Ramos (cell line): Measurements from ENCODE around the gene ZNRF3.

Source experiments
- in situ Hi-C: fragments of 300-500 bp; cut with MboI; formaldehyde crosslinking; loops from one replicate; pipeline ENCODE4 v1.14.3; 2022; ENCODE audit warnings: low sequenced_read_pairs; ENCODE audit not compliant: unreplicated experiment

Gene ZNRF3

DNA sequence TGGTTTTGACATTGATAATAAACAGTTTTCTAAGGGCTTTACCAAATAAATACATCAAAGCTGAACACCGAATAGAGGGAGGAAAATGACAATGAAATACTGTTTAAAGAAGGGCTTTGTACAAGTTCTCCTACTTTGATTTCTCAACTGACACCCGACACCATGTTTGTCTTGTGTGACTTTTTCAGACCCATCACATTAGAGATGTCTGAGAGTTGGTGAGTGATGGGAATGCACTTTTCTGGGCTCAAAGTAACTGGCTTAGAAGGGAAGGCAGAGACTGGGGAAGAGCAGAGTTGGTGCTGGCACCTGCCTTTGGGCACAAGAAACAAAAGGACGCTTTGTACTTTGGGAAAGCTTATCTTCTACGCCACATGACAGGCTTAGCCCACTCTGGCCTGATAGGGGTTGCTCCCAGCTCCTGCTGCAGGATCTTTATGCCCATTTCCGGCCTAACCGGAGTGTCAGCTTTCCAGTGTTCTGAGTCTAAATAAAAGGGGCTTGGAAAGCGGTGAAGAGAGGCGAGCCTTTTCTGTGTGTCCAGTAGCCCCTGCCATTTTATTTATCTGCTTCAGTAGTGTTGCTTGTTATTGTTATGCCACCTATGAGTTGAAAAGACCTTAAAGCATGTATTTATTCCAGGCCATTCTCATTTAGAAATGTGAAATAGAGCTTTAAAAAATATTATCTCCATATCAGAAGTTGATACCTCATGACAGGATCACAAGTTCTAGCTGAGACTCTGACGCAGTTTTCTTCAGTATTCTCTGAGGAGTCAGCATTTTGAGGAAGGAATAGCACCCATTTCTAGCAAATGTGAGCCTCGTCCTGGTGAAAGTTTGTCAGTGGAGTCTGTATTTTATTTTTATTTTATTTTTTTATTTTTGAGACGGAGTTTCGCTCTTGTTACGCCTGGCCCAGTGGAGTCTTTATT is 213.6 kb downstream of the ZNRF3 start:
- in situ Hi-C loops, result no loop called here

GRCh38 chr22:29098296-29098695 is 214.9 kb downstream of the ZNRF3 start:
- in situ Hi-C loops, result no loop called here

DNA sequence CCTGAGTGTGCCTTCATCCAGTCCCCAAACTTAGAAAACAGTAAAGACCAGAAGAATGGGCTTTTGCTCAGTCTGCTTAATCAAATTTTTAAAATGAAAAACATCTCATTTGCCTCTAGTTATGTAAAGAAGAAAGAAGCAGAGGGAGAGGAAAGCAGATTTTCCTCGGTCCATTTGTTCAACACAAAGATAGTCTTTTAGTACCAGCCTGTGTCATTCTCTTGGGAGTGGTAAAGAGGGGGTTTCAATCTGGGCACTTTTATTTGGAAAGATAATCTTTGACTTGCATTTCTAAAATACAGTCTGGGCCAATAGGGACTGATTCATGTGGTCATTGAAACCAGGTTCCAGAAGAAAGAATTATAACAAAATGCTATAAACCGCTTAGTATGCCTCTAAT is 218.9 kb downstream of the ZNRF3 start:
- in situ Hi-C loops, result no loop called here

DNA sequence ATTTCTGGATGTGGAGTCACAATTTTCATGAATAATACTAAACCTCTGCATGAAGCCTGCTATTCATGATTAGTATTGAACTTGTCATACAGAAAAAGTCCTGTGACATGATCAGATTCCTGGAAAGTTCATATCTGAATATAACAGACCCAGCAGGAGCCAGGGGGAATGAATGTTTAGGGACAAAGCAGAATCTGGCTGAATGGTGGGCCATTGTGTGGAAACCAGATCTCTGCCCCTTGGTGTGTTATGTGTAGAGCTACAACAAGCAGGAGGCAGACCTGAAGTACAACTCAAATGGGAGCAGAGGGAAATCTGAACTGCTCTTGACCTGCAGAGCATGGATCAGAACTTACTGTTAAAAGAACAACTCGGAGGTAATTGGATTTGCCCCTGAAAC is 219.7 kb downstream of the ZNRF3 start:
- in situ Hi-C loops, result no loop called here

GRCh38 chr22:29105468-29105867 is 222.1 kb downstream of the ZNRF3 start:
- in situ Hi-C loops, result no loop called here

DNA sequence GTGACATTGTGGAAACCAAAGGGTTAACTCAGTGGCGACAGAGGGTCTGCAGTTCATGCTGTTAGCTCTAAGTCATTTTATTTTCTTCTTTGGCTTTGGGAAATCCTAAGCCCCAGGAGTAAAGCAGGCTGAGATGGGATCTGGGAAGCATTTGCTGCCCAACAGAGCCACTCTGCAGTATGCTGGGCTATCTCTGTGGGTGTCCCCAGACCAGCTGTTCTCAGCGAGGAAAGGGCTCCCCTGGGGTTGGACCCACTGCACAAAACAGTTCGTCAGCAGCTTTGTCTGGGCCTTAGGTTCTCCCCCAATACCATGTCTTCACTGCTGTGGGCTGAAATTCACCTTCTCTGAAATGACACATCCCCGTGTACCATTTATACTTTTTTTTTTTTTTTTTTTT is 223.5 kb downstream of the ZNRF3 start:
- in situ Hi-C loops, result no loop called here
